ENCODE results near the gene GNG8. TPM values are rescaled to one million over a fixed set of nuclear protein-coding genes. Genes with fewer than 3 reads are reported as not detected.

The GNG8 gene
- total and polyA plus RNA-seq, 2 experiments from 2014 or later, result 5.9 TPM; not detected in 1

DNA sequence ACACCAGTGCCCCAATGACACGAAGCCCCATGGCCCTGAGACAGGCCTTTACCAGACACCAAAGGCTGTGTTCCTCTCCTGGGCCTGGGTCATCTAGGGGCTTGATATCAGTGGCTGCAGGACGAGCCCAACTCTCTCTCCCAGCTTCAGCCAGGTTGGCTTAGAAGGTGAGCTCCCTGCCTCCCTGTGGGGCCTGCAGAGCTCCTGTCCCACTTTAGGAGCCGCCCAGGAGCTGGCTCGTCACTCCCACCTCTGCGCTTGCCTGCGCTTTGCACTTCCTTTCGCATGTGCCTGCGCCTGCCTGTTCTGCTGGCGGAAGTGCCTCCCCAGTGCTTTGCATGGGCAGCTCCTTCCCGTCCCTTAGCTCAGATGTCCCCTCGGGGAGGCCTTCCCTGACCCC is 30.0 kb downstream of the GNG8 start:
- Histone ChIP-seq H3K4me1 (ENCODE audit: insufficient read depth) (peaks cover 11% of the 10 kb centered on the region), H3K4me3 (no peak overlapping the region), H3F3A (replicated peaks; ENCODE audit: low read depth) (no peaks in the 10 kb centered on the region), H3K36me3 (ENCODE audit: insufficient read depth) (peaks cover 21% of the 10 kb centered on the region; the same call in 1 of the 2 replicates), H3K27ac (ENCODE audit: low read depth) (no peak overlapping the region), H3K27me3 (ENCODE audit: insufficient read depth) (no peaks in the 10 kb centered on the region), H3K4me2 (no peak overlapping the region), H4K20me1 (replicated peaks; ENCODE audit: insufficient read depth) (peaks cover 25% of the 10 kb centered on the region), H3K79me2 (replicated peaks; ENCODE audit: insufficient read depth) (peaks cover 39% of the 10 kb centered on the region), H2AFZ (no peak overlapping the region), H3K9me2 (ENCODE audit: insufficient read depth) (no peaks in the 10 kb centered on the region)
- peaks cover 40% of the 10 kb centered on the region for H3K36me3 Mint-ChIP-seq (ENCODE audit: low read depth)
- TF ChIP-seq, protein P1, sequence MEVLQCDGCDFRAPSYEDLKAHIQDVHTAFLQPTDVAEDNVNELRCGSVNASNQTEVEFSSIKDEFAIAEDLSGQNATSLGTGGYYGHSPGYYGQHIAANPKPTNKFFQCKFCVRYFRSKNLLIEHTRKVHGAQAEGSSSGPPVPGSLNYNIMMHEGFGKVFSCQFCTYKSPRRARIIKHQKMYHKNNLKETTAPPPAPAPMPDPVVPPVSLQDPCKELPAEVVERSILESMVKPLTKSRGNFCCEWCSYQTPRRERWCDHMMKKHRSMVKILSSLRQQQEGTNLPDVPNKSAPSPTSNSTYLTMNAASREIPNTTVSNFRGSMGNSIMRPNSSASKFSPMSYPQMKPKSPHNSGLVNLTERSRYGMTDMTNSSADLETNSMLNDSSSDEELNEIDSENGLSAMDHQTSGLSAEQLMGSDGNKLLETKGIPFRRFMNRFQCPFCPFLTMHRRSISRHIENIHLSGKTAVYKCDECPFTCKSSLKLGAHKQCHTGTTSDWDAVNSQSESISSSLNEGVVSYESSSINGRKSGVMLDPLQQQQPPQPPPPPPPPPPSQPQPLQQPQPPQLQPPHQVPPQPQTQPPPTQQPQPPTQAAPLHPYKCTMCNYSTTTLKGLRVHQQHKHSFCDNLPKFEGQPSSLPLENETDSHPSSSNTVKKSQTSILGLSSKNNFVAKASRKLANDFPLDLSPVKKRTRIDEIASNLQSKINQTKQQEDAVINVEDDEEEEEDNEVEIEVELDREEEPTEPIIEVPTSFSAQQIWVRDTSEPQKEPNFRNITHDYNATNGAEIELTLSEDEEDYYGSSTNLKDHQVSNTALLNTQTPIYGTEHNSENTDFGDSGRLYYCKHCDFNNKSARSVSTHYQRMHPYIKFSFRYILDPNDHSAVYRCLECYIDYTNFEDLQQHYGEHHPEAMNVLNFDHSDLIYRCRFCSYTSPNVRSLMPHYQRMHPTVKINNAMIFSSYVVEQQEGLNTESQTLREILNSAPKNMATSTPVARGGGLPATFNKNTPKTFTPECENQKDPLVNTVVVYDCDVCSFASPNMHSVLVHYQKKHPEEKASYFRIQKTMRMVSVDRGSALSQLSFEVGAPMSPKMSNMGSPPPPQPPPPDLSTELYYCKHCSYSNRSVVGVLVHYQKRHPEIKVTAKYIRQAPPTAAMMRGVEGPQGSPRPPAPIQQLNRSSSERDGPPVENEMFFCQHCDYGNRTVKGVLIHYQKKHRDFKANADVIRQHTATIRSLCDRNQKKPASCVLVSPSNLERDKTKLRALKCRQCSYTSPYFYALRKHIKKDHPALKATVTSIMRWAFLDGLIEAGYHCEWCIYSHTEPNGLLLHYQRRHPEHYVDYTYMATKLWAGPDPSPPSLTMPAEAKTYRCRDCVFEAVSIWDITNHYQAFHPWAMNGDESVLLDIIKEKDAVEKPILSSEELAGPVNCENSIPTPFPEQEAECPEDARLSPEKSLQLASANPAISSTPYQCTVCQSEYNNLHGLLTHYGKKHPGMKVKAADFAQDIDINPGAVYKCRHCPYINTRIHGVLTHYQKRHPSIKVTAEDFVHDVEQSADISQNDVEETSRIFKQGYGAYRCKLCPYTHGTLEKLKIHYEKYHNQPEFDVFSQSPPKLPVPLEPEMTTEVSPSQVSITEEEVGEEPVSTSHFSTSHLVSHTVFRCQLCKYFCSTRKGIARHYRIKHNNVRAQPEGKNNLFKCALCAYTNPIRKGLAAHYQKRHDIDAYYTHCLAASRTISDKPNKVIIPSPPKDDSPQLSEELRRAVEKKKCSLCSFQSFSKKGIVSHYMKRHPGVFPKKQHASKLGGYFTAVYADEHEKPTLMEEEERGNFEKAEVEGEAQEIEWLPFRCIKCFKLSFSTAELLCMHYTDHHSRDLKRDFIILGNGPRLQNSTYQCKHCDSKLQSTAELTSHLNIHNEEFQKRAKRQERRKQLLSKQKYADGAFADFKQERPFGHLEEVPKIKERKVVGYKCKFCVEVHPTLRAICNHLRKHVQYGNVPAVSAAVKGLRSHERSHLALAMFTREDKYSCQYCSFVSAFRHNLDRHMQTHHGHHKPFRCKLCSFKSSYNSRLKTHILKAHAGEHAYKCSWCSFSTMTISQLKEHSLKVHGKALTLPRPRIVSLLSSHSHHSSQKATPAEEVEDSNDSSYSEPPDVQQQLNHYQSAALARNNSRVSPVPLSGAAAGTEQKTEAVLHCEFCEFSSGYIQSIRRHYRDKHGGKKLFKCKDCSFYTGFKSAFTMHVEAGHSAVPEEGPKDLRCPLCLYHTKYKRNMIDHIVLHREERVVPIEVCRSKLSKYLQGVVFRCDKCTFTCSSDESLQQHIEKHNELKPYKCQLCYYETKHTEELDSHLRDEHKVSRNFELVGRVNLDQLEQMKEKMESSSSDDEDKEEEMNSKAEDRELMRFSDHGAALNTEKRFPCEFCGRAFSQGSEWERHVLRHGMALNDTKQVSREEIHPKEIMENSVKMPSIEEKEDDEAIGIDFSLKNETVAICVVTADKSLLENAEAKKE (CRISPR knock-in tag; IDR thresholded peaks at IDR 0.05), result no peak
- TF ChIP-seq ZNF331 (CRISPR knock-in tag; IDR thresholded peaks at IDR 0.05; ENCODE audit: low read depth) (no peak), JUNB (IDR thresholded peaks at IDR 0.05; ENCODE audit: unreplicated experiment) (no peak), STAT1 (IDR thresholded peaks at IDR 0.05; ENCODE audit: unreplicated experiment) (no peak)
- TF ChIP-seq, protein P2, sequence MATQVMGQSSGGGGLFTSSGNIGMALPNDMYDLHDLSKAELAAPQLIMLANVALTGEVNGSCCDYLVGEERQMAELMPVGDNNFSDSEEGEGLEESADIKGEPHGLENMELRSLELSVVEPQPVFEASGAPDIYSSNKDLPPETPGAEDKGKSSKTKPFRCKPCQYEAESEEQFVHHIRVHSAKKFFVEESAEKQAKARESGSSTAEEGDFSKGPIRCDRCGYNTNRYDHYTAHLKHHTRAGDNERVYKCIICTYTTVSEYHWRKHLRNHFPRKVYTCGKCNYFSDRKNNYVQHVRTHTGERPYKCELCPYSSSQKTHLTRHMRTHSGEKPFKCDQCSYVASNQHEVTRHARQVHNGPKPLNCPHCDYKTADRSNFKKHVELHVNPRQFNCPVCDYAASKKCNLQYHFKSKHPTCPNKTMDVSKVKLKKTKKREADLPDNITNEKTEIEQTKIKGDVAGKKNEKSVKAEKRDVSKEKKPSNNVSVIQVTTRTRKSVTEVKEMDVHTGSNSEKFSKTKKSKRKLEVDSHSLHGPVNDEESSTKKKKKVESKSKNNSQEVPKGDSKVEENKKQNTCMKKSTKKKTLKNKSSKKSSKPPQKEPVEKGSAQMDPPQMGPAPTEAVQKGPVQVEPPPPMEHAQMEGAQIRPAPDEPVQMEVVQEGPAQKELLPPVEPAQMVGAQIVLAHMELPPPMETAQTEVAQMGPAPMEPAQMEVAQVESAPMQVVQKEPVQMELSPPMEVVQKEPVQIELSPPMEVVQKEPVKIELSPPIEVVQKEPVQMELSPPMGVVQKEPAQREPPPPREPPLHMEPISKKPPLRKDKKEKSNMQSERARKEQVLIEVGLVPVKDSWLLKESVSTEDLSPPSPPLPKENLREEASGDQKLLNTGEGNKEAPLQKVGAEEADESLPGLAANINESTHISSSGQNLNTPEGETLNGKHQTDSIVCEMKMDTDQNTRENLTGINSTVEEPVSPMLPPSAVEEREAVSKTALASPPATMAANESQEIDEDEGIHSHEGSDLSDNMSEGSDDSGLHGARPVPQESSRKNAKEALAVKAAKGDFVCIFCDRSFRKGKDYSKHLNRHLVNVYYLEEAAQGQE (IDR thresholded peaks at IDR 0.05; ENCODE audit: unreplicated experiment), result no peak
- DNase-seq (ENCODE audit: low spot score) (no peak), ATAC-seq (no peak)
- H3K4me3 Mint-ChIP-seq, result no peak overlapping the region; the same call in 2 of the 3 replicates
- H3K4me1 Mint-ChIP-seq, result peaks cover 20% of the 10 kb centered on the region
- no peak overlapping the region for H3K27ac Mint-ChIP-seq
- peaks cover 18% of the 10 kb centered on the region for H3K27me3 Mint-ChIP-seq (ENCODE audit: insufficient read depth, low read depth, poor library complexity)
- no peaks in the 10 kb centered on the region for H3K9me3 Mint-ChIP-seq

All from GM23338 (cell line).